Measurements from ENCODE around the gene SPIRE2. TPM values are rescaled to one million over a fixed set of nuclear protein-coding genes. Genes with fewer than 3 reads are reported as not detected.
"Not testable (repeated sequence)": the region's sequence is repeated elsewhere in the genome, so short reads cannot be mapped to it uniquely, and the experiment has no call there.

The SPIRE2 gene, protein sequence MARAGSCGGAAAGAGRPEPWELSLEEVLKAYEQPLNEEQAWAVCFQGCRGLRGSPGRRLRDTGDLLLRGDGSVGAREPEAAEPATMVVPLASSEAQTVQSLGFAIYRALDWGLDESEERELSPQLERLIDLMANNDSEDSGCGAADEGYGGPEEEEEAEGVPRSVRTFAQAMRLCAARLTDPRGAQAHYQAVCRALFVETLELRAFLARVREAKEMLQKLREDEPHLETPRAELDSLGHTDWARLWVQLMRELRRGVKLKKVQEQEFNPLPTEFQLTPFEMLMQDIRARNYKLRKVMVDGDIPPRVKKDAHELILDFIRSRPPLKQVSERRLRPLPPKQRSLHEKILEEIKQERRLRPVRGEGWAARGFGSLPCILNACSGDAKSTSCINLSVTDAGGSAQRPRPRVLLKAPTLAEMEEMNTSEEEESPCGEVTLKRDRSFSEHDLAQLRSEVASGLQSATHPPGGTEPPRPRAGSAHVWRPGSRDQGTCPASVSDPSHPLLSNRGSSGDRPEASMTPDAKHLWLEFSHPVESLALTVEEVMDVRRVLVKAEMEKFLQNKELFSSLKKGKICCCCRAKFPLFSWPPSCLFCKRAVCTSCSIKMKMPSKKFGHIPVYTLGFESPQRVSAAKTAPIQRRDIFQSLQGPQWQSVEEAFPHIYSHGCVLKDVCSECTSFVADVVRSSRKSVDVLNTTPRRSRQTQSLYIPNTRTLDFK
- total RNA-seq = 1 to 10 TPM; 3.4 to 9.6 (median 4.3) TPM

- intact Hi-C loops (cut with DNase I) = no loop called here
- H3K27me3 ChIP-seq = peaks cover 0 to 7% (median 0%) of the 10 kb centered on the region in 4 donors
- no peak for DNase-seq
- peaks cover 10 to 24% (median 14%) of the 10 kb centered on the region in 3 donors for H3K4me1 ChIP-seq
- TF ChIP-seq POLR2A (IDR thresholded peaks at IDR 0.05) (no peak), CTCF (IDR thresholded peaks at IDR 0.05) (no peak)
- peak within 1 kb of the TSS; percentile 54 to 77 (median 60) for H3K4me3 ChIP-seq
- no peaks in the 10 kb centered on the region for H3K36me3 ChIP-seq
- no peaks in the 10 kb centered on the region for H3K9me3 ChIP-seq
- peak within 1 kb of the TSS; percentile 70 to 77 (median 76) for H3K27ac ChIP-seq
- WGBS, 2 donors = 0 to 8% methylated on average over 2 of the region's 98 CpGs
Measured at GRCh38 chr16:89828199-89828869, at the start of gene SPIRE2. Gene SPIRE2 (plus strand): TSS chr16:89828475. CDS start chr16:89828551, 76 bp downstream.

DNA sequence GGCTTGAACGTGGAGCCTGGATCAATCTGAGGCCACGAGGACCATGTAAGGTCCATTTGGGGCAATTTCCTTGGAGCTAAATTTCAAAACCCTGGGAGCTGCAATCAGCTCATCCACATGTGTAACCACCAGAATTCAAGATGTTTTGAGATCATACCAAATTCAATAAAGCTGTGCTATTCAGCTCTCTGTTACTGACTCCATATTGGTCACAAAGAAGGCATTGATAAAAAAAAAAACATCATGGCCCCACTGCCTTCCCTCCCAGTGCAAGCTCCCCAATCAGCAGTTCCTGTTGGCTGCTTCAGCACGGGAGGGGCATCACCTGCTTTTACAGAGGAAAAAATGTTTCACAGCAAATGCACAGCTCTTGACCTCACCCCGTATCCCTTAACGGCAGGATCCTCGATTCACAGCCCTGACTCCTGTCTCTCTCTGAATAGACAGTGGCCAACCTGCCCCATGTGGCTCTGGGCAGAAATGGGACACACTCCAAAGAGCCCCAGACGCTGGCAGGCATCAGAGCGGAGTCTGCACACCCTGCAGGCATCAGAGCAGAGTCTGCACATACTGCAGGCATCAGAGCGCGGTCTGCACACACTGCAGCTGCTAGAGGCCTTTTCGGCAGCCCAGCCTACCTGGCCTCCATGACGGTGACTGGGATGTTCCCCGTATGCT, 48.9 kb upstream of the SPIRE2 start:
- no peak overlapping the region for H3K4me3 ChIP-seq
- WGBS, 2 donors = 78 to 88% methylated on average over 12 to 13 of the region's 13 CpGs
- no peak for DNase-seq
- TF ChIP-seq POLR2A (IDR thresholded peaks at IDR 0.05) (no peak), CTCF (IDR thresholded peaks at IDR 0.05) (no peak)
- H3K27me3 ChIP-seq = no peaks in the 10 kb centered on the region
- peaks cover 0 to 31% (median 0%) of the 10 kb centered on the region in 3 donors for H3K36me3 ChIP-seq
- intact Hi-C loops (cut with DNase I) = no loop called here
- H3K4me1 ChIP-seq = no peaks in the 10 kb centered on the region
- H3K27ac ChIP-seq = no peak overlapping the region
- no peaks in the 10 kb centered on the region for H3K9me3 ChIP-seq

DNA sequence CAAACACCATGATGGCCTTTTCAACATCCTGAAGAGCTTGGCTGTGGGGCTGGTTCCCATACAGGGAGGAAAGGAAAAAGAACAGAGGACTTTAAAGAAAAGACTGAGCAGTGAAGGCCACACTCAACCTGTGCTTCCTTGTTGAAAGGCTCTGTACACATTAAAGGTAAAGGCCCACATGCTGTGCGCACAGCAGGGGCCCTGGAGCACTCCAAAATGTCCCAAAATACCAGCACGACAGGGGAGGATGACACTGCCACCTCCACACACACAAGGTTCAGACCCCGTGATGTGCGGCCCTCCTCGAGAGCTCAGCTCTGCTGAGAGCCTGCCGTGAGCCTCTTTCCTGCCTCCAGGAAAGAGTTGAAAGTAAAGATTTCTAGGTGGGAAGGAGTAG, 48.4 kb upstream of the SPIRE2 start:
- H3K27ac ChIP-seq = no peak overlapping the region
- 93 to 94% methylated on average over 6 of the region's 6 CpGs for WGBS, 2 donors
- DNase-seq = no peak
- no peaks in the 10 kb centered on the region for H3K4me1 ChIP-seq
- TF ChIP-seq POLR2A (IDR thresholded peaks at IDR 0.05) (no peak), CTCF (IDR thresholded peaks at IDR 0.05) (no peak)
- H3K4me3 ChIP-seq = no peak overlapping the region
- no peaks in the 10 kb centered on the region for H3K27me3 ChIP-seq
- H3K9me3 ChIP-seq = no peaks in the 10 kb centered on the region
- intact Hi-C loops (cut with DNase I) = no loop called here
- peaks cover 0 to 36% (median 0%) of the 10 kb centered on the region in 3 donors for H3K36me3 ChIP-seq

DNA sequence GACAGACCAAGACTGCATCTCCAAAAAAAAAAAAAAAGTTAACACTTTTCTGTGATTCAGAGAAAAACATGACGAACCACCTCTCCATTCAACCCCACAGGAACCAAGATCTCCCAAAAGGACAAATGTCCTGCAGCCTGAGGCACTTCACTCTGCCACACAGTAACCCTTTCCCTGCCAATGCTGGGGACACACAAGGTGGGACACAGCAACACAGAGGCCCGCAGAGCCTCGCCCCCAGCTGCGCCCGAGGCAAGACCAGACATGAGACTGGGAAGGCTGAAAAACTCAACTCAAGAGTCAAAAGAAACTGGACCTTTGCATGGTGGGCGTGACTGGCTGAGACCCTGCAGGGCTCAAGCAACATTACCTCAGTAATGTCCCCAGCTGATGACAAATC, 45.8 kb upstream of the SPIRE2 start:
- no peak overlapping the region for H3K27ac ChIP-seq
- 93 to 100% methylated on average over 2 of the region's 6 CpGs for WGBS, 2 donors
- no peaks in the 10 kb centered on the region for H3K9me3 ChIP-seq
- no peak for DNase-seq
- no peaks in the 10 kb centered on the region for H3K4me1 ChIP-seq
- peaks cover 0 to 31% (median 0%) of the 10 kb centered on the region in 3 donors for H3K36me3 ChIP-seq
- H3K4me3 ChIP-seq = no peak overlapping the region
- H3K27me3 ChIP-seq = no peaks in the 10 kb centered on the region
- TF ChIP-seq POLR2A (IDR thresholded peaks at IDR 0.05) (no peak), CTCF (IDR thresholded peaks at IDR 0.05) (no peak)
- intact Hi-C loops (cut with DNase I) = no loop called here

DNA sequence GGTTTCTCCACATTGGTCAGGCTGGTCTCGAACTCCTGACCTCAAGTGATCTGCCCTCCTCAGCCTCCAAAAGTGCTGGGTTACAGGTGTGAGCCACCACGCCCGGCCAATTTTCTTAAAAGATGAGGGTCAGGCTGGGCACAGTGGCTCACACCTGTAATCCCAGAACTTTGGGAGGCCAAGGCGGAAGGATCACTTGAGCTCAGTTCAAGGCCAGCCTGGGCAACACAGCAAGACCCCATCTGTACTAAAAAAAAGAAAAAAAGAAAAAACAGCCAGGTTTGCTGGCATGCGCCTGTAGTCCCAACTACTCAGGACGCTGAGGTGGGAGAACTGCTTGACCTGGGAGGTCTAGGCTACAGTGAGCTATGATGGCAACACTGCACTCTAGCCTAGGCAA, 44.3 kb upstream of the SPIRE2 start:
- H3K27me3 ChIP-seq; H3K27ac ChIP-seq; H3K4me3 ChIP-seq; H3K4me1 ChIP-seq; H3K9me3 ChIP-seq; intact Hi-C loops (cut with DNase I); DNase-seq: not testable (repeated sequence)
- peaks cover 0 to 31% (median 0%) of the 10 kb centered on the region in 3 donors for H3K36me3 ChIP-seq
- 92 to 100% methylated on average over 1 to 3 of the region's 6 CpGs for WGBS, 2 donors
